Coronary artery (tissue), 2 donors: ENCODE data around the gene SEH1L.

ENCODE experiments used
- DNase-seq: peaks from one replicate; pipeline ENCODE4 v3.0.0-alpha.2; 2017; ENCODE audit warnings: low spot score
- H3K27ac ChIP-seq, 2 donors: fragments of 200-600 bp; sonication (generic); one replicate each; pipeline ENCODE4 v1.5.1; 2016 to 2019
- H3K4me3 ChIP-seq: fragments of 200-600 bp; sonication (generic); 2 replicates; pipeline ENCODE4 v1.5.1; 2016; ENCODE audit warnings: mild to moderate bottlenecking, moderate library complexity
- TF ChIP-seq, protein P1 (sequence below): fragments of 200-600 bp; sonication (generic); IDR thresholded peaks from one replicate; pipeline ENCODE4 v1.5.1; 2019; ENCODE audit warnings: antibody characterized with exemption

Gene SEH1L

DNA sequence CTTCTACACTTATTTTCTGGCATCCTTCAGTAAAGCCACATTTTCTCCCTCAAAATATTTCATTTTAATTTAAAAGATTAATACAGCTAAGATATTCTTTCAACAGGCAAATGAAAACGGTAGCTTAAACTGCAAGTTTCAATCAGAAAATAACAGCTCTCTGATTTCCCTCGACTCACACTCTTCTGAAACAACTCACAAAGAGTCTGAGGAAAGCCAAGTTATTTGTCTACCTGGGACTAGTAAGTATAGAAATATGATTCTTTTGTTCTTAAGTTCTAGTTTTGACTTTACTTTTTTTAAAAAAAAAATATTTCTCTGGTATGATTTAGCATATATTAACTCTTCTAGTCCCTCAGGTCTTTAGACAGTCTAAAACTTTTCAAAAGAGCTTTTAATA lies 70.6 kb downstream of the SEH1L start:
- H3K27ac ChIP-seq: no peak overlapping the region
- TF ChIP-seq, protein P1, sequence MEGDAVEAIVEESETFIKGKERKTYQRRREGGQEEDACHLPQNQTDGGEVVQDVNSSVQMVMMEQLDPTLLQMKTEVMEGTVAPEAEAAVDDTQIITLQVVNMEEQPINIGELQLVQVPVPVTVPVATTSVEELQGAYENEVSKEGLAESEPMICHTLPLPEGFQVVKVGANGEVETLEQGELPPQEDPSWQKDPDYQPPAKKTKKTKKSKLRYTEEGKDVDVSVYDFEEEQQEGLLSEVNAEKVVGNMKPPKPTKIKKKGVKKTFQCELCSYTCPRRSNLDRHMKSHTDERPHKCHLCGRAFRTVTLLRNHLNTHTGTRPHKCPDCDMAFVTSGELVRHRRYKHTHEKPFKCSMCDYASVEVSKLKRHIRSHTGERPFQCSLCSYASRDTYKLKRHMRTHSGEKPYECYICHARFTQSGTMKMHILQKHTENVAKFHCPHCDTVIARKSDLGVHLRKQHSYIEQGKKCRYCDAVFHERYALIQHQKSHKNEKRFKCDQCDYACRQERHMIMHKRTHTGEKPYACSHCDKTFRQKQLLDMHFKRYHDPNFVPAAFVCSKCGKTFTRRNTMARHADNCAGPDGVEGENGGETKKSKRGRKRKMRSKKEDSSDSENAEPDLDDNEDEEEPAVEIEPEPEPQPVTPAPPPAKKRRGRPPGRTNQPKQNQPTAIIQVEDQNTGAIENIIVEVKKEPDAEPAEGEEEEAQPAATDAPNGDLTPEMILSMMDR: no peak
- no peak for DNase-seq
- no peak overlapping the region for H3K4me3 ChIP-seq

DNA sequence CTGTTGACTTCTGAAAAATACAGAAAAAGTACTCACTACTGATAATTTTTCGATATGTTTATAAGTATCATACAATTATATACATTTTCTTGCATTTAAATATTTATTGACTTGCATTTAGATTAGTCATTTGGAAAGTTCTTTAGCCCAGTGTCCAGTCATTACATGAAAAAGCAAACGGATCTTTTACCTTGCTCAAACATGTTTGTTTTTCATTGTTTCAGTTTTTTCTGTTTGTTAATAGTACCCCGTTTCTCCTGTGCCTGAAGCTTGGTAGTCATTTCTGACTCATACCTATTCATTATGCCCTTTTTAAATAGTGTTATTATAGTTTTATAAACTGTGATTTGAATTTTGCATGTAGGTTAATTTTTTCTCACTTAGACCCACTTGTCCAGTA lies 71.5 kb downstream of the SEH1L start:
- DNase-seq: no peak
- TF ChIP-seq, protein P1: no peak
- H3K4me3 ChIP-seq: no peak overlapping the region
- H3K27ac ChIP-seq: no peak overlapping the region

DNA sequence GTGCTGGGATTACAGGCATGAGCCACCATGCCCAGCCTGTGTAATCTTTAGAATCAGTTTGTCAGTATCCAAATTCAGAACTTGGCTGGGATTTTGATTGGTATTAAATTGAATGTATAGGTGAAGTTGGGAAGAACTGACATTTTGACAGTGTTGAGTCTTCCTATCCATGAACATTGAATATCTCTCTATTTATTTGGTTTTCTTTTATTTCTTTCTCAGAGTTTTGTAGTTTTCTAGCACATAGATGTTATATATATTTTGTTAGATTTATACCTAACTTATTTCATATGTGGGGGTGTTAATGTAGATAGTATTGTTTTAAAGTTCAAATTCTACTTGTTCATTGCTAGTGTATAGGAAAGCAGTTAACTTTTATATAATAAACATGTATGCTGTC lies 74.8 kb downstream of the SEH1L start:
- no peak overlapping the region for H3K27ac ChIP-seq
- DNase-seq: no peak
- no peak overlapping the region for H3K4me3 ChIP-seq
- TF ChIP-seq, protein P1: no peak

DNA sequence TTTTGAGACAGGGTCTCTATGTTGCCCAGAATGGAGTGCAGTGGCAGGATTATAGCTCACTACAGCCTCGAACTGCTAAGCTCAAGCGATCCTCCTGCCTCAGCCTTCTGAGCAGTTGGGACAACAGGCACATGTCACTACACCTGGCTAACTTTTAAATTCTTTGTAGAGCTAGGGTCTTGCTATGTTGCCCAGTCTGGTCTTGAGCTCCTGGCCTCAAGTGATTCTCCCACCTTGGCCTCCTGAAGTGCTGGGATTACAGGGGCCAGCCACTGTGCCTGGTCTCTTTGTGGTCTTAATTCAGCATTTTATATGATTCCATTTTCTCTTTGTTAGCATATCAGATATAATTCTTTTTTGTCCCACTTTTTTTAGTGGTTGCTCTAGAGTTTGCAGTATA lies 77.4 kb downstream of the SEH1L start:
- no peak overlapping the region for H3K4me3 ChIP-seq
- H3K27ac ChIP-seq: no peak overlapping the region
- DNase-seq: no peak
- TF ChIP-seq, protein P1: no peak

DNA sequence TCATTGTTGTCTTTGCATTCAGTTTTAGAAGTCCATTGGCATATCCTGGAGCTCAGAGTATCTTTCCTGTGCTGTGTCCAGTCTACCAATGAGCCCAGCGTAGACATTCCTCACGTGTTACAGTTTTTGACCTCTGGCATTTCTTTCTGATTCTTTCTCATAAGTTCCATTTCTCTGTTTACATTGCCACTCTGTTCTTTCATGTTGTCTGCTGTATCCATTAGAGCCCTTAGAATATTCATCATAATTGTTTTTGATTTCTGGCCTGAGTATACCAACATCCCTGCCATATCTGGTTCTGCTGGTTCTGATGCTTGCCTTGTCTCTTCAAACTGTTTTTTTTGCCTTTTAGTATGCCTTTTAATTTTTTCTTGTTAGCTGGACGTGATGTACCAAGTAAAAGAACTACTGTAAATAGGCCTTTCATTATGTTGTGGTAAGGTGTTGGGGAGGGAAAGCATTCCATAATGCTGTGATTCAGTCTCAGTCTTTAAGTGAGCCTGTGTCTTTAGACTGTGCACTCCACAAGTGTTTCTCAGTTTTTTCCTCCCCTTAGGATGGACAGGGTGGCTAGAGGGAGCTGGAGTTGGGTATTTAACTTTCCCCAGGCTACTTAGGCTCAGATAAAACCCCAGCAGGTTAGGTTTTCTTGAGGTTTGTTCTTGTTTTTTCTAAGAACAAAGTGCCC lies 78.9 kb downstream of the SEH1L start:
- no peak for DNase-seq
- H3K27ac ChIP-seq: no peak overlapping the region
- TF ChIP-seq, protein P1: no peak
- no peak overlapping the region for H3K4me3 ChIP-seq

DNA sequence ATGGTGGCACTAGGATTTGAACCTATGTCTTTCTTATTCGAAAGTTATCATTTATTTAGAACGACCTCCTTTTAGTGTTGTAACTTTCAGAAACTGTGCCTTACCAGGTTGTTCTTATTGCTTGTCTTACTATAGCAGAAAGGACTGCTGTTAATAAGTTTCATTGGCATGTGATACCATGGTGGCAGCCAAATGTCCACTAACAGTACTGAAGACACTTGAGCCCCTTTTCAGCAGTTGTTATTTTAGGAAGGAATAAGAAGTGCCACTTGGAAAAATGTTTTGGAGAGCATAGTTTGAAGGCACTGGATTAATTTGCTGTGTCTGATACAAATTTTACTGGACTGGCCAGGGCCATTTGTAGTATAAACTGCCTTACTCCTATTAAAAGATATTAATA lies 81.1 kb downstream of the SEH1L start:
- H3K27ac ChIP-seq: no peak overlapping the region
- TF ChIP-seq, protein P1: no peak
- no peak for DNase-seq
- H3K4me3 ChIP-seq: no peak overlapping the region

DNA sequence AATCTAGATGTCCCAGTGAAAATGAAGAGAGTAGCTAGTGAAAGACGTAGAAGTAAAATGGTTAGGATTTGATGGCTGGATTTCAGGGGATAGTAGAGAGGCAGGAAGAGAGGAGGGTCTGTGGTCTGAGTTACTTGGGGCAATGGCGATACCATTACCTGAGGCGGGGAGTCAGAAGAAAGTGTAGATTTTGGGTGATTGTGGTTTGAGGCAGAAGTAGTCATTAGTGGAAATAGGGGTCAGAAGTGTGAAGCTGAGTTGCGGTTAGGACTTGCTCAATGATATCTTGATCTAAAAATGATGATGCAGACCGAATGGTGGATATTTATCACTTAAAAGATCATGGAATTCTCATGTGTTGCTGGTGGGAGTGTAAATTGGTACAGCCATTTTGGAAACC lies 84.4 kb downstream of the SEH1L start:
- TF ChIP-seq, protein P1: no peak
- no peak for DNase-seq
- Histone ChIP-seq H3K4me3 (no peak overlapping the region), H3K27ac (no peak overlapping the region)
